RWPE2 (cell line): ENCODE measurements around the gene FAAP100.

ENCODE experiments used
- ATAC-seq: fragments of 200-7000 bp; cut with Tn5 transposase; 3 replicates; pipeline ENCODE4 v1.9.1; 2021; ENCODE audit warnings: low read depth
- DNase-seq: peaks from one replicate; pipeline ENCODE4 v3.0.0-alpha.2; 2020; ENCODE audit warnings: low spot score
- H3K27ac ChIP-seq: fragments of 450-650 bp; 2 replicates; pipeline ENCODE4 v1.5.1; 2017; ENCODE audit warnings: mild to moderate bottlenecking; ENCODE audit not compliant: poor library complexity, severe bottlenecking
- H3K27me3 ChIP-seq: fragments of 250-450 bp; sonication (Bioruptor Pico); 2 replicates; pipeline ENCODE4 v1.5.1; 2021; ENCODE audit warnings: mild to moderate bottlenecking, moderate library complexity; ENCODE audit not compliant: insufficient read depth, poor library complexity, severe bottlenecking
- H3K36me3 ChIP-seq: fragments of 250-450 bp; sonication (Bioruptor Pico); 2 replicates; pipeline ENCODE4 v1.5.1; 2020; ENCODE audit warnings: low read depth, mild to moderate bottlenecking, moderate library complexity
- H3K4me1 ChIP-seq: fragments of 250-450 bp; sonication (Bioruptor Pico); 2 replicates; pipeline ENCODE4 v1.5.1; 2021; ENCODE audit warnings: mild to moderate bottlenecking, moderate library complexity; ENCODE audit not compliant: insufficient read depth, poor library complexity, severe bottlenecking
- H3K4me3 ChIP-seq: fragments of 250-450 bp; sonication (Bioruptor Pico); 2 replicates; pipeline ENCODE4 v1.5.1; 2021; ENCODE audit warnings: mild to moderate bottlenecking, moderate library complexity; ENCODE audit not compliant: severe bottlenecking
- H3K9me3 ChIP-seq: fragments of 250-450 bp; sonication (Bioruptor Pico); 2 replicates; pipeline ENCODE4 v1.5.1; 2021; ENCODE audit warnings: mild to moderate bottlenecking, moderate library complexity; ENCODE audit not compliant: severe bottlenecking
- CTCF ChIP-seq: fragments of 450-650 bp; IDR thresholded peaks from one replicate; pipeline ENCODE4 v1.5.1; 2017; ENCODE audit warnings: mild to moderate bottlenecking, moderate library complexity; ENCODE audit not compliant: poor library complexity, severe bottlenecking

Gene FAAP100

GRCh38 chr17:81583589-81584342 is 31.6 kb upstream of the FAAP100 start:
- Histone ChIP-seq H3K9me3 (no peaks in the 10 kb centered on the region), H3K4me1 (peaks cover 2% of the 10 kb centered on the region), H3K27me3 (no peaks in the 10 kb centered on the region), H3K27ac (no peak overlapping the region), H3K4me3 (no peak overlapping the region), H3K36me3 (peaks cover 72% of the 10 kb centered on the region)
- DNase-seq: no peak
- no peak for TF ChIP-seq CTCF
- no peak for ATAC-seq

- no peaks in the 10 kb centered on the region for H3K9me3 ChIP-seq
- H3K27ac ChIP-seq: no peak overlapping the region
- DNase-seq (no peak), ATAC-seq (no peak)
- peaks cover 12% of the 10 kb centered on the region for H3K4me1 ChIP-seq
- TF ChIP-seq CTCF: no peak
- H3K4me3 ChIP-seq: no peak overlapping the region
- H3K36me3 ChIP-seq: peaks cover 69% of the 10 kb centered on the region
- H3K27me3 ChIP-seq: no peaks in the 10 kb centered on the region
Observed at GRCh38 chr17:81582749-81583148, 30.6 kb upstream of the FAAP100 start.

GRCh38 chr17:81582341-81582740 is 30.2 kb upstream of the FAAP100 start:
- no peak for DNase-seq
- H3K4me1 ChIP-seq: peaks cover 16% of the 10 kb centered on the region
- H3K4me3 ChIP-seq: no peak overlapping the region
- no peak for ATAC-seq
- H3K27ac ChIP-seq: no peak overlapping the region
- no peak for TF ChIP-seq CTCF
- no peaks in the 10 kb centered on the region for H3K27me3 ChIP-seq
- peaks cover 67% of the 10 kb centered on the region for H3K36me3 ChIP-seq
- H3K9me3 ChIP-seq: no peaks in the 10 kb centered on the region

GRCh38 chr17:81581758-81582157 is 29.6 kb upstream of the FAAP100 start:
- DNase-seq (no peak), ATAC-seq (no peak)

More at GRCh38 chr17:81581758-81582157, 29.6 kb upstream of the FAAP100 start:
- Histone ChIP-seq H3K27me3 (no peaks in the 10 kb centered on the region), H3K4me3 (no peak overlapping the region), H3K9me3 (no peaks in the 10 kb centered on the region), H3K36me3 (peaks cover 61% of the 10 kb centered on the region), H3K4me1 (peaks cover 22% of the 10 kb centered on the region), H3K27ac (no peak overlapping the region)
- TF ChIP-seq CTCF: no peak
